Brain microvascular endothelial cell (primary cell): Measurements from ENCODE around the gene PRR12.

ENCODE experiments used
- DNase-seq: peaks from one replicate; pipeline ENCODE4 v3.0.0-alpha.2; 2020
- H3K27ac ChIP-seq: fragments of 250-450 bp; sonication (Bioruptor Pico); 2 replicates; pipeline ENCODE4 v1.5.1; 2020; ENCODE audit warnings: mild to moderate bottlenecking, moderate library complexity
- H3K27me3 ChIP-seq: fragments of 250-450 bp; sonication (Bioruptor Pico); replicated peaks from 2 replicates; pipeline ENCODE4 v1.5.1; 2020; ENCODE audit warnings: mild to moderate bottlenecking
- H3K36me3 ChIP-seq: fragments of 250-450 bp; sonication (Bioruptor Pico); replicated peaks from 2 replicates; pipeline ENCODE4 v1.5.1; 2020; ENCODE audit warnings: mild to moderate bottlenecking
- H3K4me3 ChIP-seq: 2 replicates; pipeline ENCODE4 v1.5.1; 2011; ENCODE audit warnings: low read depth, mild to moderate bottlenecking, control low read depth, low read length, moderate library complexity
- in situ Hi-C: cut with HindIII; loops from 2 replicates; pipeline ENCODE4 v1.10.0; 2017; ENCODE audit warnings: low sequenced_read_pairs, low pct_ligation_motif_present
- TF ChIP-seq, protein P1 (sequence below): IDR thresholded peaks from 2 replicates; pipeline ENCODE4 v1.5.1; 2011; ENCODE audit warnings: low read depth, mild to moderate bottlenecking, moderate library complexity, low read length, control low read depth, inconsistent platforms; ENCODE audit errors: missing control alignments

Gene PRR12

DNA sequence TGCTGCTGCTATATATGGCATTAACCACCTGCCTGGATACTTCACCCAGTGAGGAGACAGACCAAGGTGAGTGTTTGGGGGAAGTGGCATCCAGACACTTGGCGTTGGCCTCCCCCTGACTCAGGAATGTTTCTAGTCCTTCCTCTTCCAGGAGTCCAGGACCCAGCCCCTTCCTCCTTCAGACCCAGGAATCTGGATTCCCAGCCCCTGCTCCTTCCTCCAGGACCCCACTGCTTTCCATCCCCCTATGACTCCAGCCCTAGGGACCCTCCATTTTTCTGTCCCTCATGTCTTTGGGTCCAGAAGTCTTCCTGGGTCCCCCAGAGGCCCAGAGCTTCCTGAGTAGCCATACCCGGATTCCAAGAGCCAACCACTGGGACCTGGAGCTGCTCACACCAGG, 7.7 kb upstream of the PRR12 start:
- H3K4me3 ChIP-seq: no peak overlapping the region
- TF ChIP-seq, protein P1, sequence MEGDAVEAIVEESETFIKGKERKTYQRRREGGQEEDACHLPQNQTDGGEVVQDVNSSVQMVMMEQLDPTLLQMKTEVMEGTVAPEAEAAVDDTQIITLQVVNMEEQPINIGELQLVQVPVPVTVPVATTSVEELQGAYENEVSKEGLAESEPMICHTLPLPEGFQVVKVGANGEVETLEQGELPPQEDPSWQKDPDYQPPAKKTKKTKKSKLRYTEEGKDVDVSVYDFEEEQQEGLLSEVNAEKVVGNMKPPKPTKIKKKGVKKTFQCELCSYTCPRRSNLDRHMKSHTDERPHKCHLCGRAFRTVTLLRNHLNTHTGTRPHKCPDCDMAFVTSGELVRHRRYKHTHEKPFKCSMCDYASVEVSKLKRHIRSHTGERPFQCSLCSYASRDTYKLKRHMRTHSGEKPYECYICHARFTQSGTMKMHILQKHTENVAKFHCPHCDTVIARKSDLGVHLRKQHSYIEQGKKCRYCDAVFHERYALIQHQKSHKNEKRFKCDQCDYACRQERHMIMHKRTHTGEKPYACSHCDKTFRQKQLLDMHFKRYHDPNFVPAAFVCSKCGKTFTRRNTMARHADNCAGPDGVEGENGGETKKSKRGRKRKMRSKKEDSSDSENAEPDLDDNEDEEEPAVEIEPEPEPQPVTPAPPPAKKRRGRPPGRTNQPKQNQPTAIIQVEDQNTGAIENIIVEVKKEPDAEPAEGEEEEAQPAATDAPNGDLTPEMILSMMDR: no peak
- DNase-seq: no peak
- H3K36me3 ChIP-seq: no peaks in the 10 kb centered on the region
- in situ Hi-C loops: no loop called here
- no peaks in the 10 kb centered on the region for H3K27me3 ChIP-seq
- no peak overlapping the region for H3K27ac ChIP-seq

GRCh38 chr19:49585023-49585422, 6.0 kb upstream of the PRR12 start:
- no peak overlapping the region for H3K27ac ChIP-seq
- DNase-seq: no peak
- no peaks in the 10 kb centered on the region for H3K36me3 ChIP-seq
- in situ Hi-C loops: no loop called here
- H3K27me3 ChIP-seq: no peaks in the 10 kb centered on the region
- TF ChIP-seq, protein P1: no peak
- no peak overlapping the region for H3K4me3 ChIP-seq

- TF ChIP-seq, protein P1: no peak
- Histone ChIP-seq H3K36me3 (no peaks in the 10 kb centered on the region), H3K27me3 (no peaks in the 10 kb centered on the region), H3K27ac (no peak overlapping the region), H3K4me3 (no peak overlapping the region)
- DNase-seq: no peak
- in situ Hi-C loops: no loop called here
Observed at GRCh38 chr19:49587227-49587626, 3.8 kb upstream of the PRR12 start.

DNA sequence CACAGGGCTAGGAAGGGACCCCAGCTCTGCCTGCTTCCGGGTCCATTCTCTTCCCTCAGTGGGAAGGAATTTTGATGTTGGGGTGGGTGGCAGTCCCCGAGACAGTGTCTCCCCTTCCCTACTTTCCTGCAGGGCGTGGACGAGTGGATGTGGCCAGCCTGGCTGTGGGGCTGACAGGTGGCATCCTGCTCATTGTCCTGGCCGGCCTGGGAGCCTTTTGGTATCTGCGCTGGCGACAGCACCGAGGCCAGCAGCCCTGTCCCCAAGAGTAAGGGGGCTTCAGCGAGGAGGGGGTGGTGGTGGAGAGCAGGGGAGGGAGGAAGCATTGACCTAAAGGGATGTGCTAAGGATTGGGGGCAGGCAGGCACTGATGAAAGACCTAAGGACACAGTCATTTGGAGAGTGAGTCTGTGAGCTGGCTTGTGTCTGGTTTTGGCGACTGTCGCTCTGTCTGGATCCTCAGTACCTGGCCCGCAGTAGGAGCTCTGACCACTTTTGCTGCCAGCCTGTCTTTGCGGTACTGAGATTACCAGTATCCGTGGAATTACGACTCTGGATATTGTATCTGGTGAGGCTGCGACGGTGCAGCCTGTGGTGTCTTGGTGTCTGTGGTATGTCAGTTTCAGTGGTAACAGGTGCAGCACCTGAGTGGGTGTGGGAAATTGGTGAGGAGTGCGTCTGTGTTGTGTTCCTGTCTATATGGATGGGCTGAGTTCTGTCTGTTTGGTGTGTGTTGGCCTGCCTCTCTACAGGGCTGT, 2.4 kb upstream of the PRR12 start:
- in situ Hi-C loops: no loop called here
- no peak for DNase-seq
- H3K36me3 ChIP-seq: peaks cover 1% of the 10 kb centered on the region
- no peaks in the 10 kb centered on the region for H3K27me3 ChIP-seq
- H3K4me3 ChIP-seq: no peak overlapping the region
- TF ChIP-seq, protein P1: no peak
- H3K27ac ChIP-seq: no peak overlapping the region

DNA sequence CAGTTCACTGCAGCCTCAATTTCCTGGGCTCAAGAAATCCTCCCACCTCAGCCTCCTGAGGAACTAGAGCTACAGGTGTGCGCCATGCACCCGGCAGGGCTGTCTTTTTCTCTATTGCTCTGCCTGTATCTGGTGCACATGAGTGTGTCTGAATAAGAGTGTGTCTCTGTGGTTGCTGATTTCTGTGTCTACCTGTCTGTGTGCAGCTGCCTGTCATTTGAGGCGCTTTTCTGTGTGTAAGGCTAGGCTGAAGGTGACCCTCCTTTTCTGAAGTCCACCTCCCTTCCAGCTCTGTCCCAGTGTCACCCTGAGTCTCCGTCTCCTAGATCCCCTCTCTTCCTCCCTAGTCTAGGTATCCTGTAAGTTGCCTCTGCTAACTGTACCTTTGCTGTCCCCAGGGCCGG, 1.5 kb upstream of the PRR12 start:
- Histone ChIP-seq H3K4me3 (no peak overlapping the region), H3K36me3 (peaks cover 11% of the 10 kb centered on the region), H3K27ac (no peak overlapping the region), H3K27me3 (no peaks in the 10 kb centered on the region)
- in situ Hi-C loops: no loop called here
- DNase-seq: no peak
- TF ChIP-seq, protein P1: no peak
